HepG2 (cell line): ENCODE measurements around the gene FAM83G. TPM values are rescaled to one million over a fixed set of nuclear protein-coding genes. Genes with fewer than 3 reads are reported as not detected.

Experiments used
- BCL6 ChIP-seq: IDR thresholded peaks from 2 replicates; pipeline ENCODE4 v1.6.1; 2016; ENCODE audit warnings: missing genetic modification reagents, missing compliant biosample characterization
- BHLHE40 ChIP-seq: IDR thresholded peaks from 2 replicates; pipeline ENCODE4 v1.6.1; 2011; ENCODE audit warnings: low read length, improper control_type of control experiment
- CHD4 ChIP-seq: fragments of 200-600 bp; sonication (generic); IDR thresholded peaks from 2 replicates; pipeline ENCODE4 v1.7.0; 2017; ENCODE audit warnings: mild to moderate bottlenecking, low read length, borderline replicate concordance
- EHMT2 ChIP-seq: fragments of 200-600 bp; sonication (generic); IDR thresholded peaks from 2 replicates; pipeline ENCODE4 v1.7.0; 2017; ENCODE audit warnings: antibody characterized with exemption, low read depth, low read length, borderline replicate concordance
- MLLT10 ChIP-seq: sonication (generic); formaldehyde crosslinking; IDR thresholded peaks from 2 replicates; pipeline ENCODE4 v1.4.0; 2020; ENCODE audit warnings: missing genetic modification reagents
- SETDB1 ChIP-seq: sonication (generic); formaldehyde crosslinking; IDR thresholded peaks from 2 replicates; pipeline ENCODE4 v1.5.1; 2020; ENCODE audit warnings: missing genetic modification reagents, mild to moderate bottlenecking, borderline replicate concordance
- SMAD3 ChIP-seq: sonication (generic); formaldehyde crosslinking; IDR thresholded peaks from 2 replicates; pipeline ENCODE4 v1.4.0; 2020; ENCODE audit warnings: missing genetic modification reagents
- SOX5 ChIP-seq: IDR thresholded peaks from 2 replicates; pipeline ENCODE4 v1.6.1; 2016; ENCODE audit warnings: borderline replicate concordance
- THAP11 ChIP-seq: IDR thresholded peaks from 2 replicates; pipeline ENCODE4 v1.6.1; 2016; ENCODE audit warnings: missing biosample characterization, missing genetic modification reagents
- ZKSCAN8 ChIP-seq: IDR thresholded peaks from 2 replicates; pipeline ENCODE4 v1.6.1; 2016; ENCODE audit warnings: borderline replicate concordance, missing genetic modification reagents, missing compliant biosample characterization
- ZMAT3 ChIP-seq: sonication (generic); formaldehyde crosslinking; conservative IDR thresholded peaks from 2 replicates; pipeline ENCODE4 v1.7.0; 2021; ENCODE audit warnings: missing genetic modification reagents
- ZNF33B ChIP-seq: sonication (generic); formaldehyde crosslinking; IDR thresholded peaks from 2 replicates; pipeline ENCODE4 v1.5.1; 2020; ENCODE audit warnings: mild to moderate bottlenecking, missing genetic modification reagents
- ZNF766 ChIP-seq: sonication (generic); formaldehyde crosslinking; IDR thresholded peaks from 2 replicates; pipeline ENCODE4 v1.5.0; 2020; ENCODE audit warnings: missing genetic modification reagents, borderline replicate concordance
- ZNF768 ChIP-seq: sonication (generic); formaldehyde crosslinking; IDR thresholded peaks from 2 replicates; pipeline ENCODE4 v1.4.0; 2020; ENCODE audit warnings: missing genetic modification reagents
- ZNF790 ChIP-seq: sonication (generic); formaldehyde crosslinking; IDR thresholded peaks from 2 replicates; pipeline ENCODE4 v1.8.0; 2022; ENCODE audit warnings: missing genetic modification reagents, mild to moderate bottlenecking, borderline replicate concordance
- ZNF841 ChIP-seq: sonication (generic); formaldehyde crosslinking; IDR thresholded peaks from 2 replicates; pipeline ENCODE4 v1.8.1; 2023; ENCODE audit warnings: missing genetic modification reagents, borderline replicate concordance
- polyA plus RNA-seq, 8 experiments: library from polyadenylated mRNA; depleted of rRNA in 3 of 8; stranded (reverse) in 7 of 8; unstranded in 1 of 8; fragments of >200 nt; fragmentation: Illumina TruSeq in 4 of 8; extraction: Trizol in 4 of 8; gene quantifications; 2 replicates each; pipeline versions ENCODE4 v1.2.1 to v1.2.3, GENCODE V29; 2011 to 2016; ENCODE audit warnings: low read depth in 4 of 8, missing spikeins in 1 of 8, mixed read lengths in 1 of 8; ENCODE audit not compliant: insufficient read depth in 1 of 8
- total RNA-seq, 5 experiments: library from RNA; depleted of rRNA; stranded (reverse); fragments of >200 nt; fragmentation: Illumina TruSeq; extraction: Trizol; gene quantifications; 2 replicates each; pipeline ENCODE4 v1.2.3, GENCODE V29; 2016; ENCODE audit warnings: low read depth in 1 of 5
- TF ChIP-seq, protein P1 (sequence below): sonication (generic); formaldehyde crosslinking; IDR thresholded peaks from 2 replicates; pipeline ENCODE4 v1.4.0; 2020; ENCODE audit warnings: missing genetic modification reagents, borderline replicate concordance
- TF ChIP-seq, protein P2 (sequence below): sonication (generic); formaldehyde crosslinking; IDR thresholded peaks from 2 replicates; pipeline ENCODE4 v1.5.0; 2020; ENCODE audit warnings: mild to moderate bottlenecking, missing genetic modification reagents
- TF ChIP-seq, protein P3 (sequence below): sonication (generic); formaldehyde crosslinking; IDR thresholded peaks from 2 replicates; pipeline ENCODE4 v1.8.1; 2022; ENCODE audit warnings: low read depth, mild to moderate bottlenecking, missing genetic modification reagents

Gene FAM83G
- total and polyA plus RNA-seq, 2 of the 13 experiments (the other 11 are each of a cell fraction or from before 2014, with no cell fraction given) = 13.7 to 18.6 TPM

DNA sequence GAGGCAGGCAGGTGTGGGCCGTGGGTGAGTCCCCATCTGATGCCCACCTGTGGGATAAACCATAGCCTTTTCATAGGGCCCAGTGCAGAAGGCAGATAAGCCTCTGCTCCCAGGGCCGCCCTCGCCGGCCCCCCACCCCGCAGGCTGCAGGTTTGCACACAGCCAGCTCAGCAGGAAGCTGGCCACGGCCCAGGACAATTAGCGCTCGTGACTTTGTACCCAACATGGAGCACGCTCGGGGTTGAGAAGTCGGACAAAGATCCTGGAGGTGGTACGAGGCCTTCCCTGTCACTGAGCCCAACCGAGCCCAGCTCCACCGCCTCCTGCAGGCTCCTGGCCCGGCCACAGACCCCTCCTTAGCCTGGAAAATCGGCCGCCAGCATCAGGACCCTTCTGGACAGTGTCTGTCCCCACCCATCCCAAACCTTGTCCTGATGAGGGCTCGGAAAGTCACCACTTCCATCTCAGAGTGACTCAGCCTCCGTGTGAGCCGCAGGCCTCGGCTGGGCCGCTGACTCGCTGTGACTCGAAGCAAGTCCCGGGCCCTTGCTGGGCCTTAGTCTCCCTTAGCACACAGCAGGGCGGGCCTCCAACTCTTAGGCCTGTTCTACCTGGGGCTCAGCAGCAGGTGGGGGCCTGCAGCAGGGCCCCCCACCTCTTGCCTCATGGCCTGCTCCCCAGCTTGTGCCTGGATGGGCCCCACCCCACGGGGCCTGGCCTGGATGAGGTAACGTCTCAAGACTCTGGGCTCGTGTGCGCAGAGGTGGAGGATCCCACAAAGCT lies 22.7 kb downstream of the FAM83G start (continued):
- TF ChIP-seq ZNF768 (peak; percentile 34; the same call in 1 of the 2 replicates), BHLHE40 (peak; percentile 74), MLLT10 (CRISPR knock-in tag) (no peak), SETDB1 (no peak), ZNF790 (no peak), EHMT2 (no peak), ZKSCAN8 (CRISPR knock-in tag) (0 out of 2 replicates have a peak, but pooled peaks have one; percentile 40), ZNF33B (CRISPR knock-in tag) (no peak), CHD4 (0 out of 2 replicates have a peak, but pooled peaks have one; percentile 28), BCL6 (CRISPR knock-in tag) (0 out of 2 replicates have a peak, but pooled peaks have one; percentile 23), THAP11 (CRISPR knock-in tag) (0 out of 2 replicates have a peak, but pooled peaks have one; percentile 54), SOX5 (CRISPR knock-in tag) (peak; percentile 82), SMAD3 (no peak), ZMAT3 (peak; percentile 50; the same call in 1 of the 2 replicates), ZNF841 (CRISPR knock-in tag) (no peak), ZNF766 (CRISPR knock-in tag) (no peak)
- TF ChIP-seq, protein P1, sequence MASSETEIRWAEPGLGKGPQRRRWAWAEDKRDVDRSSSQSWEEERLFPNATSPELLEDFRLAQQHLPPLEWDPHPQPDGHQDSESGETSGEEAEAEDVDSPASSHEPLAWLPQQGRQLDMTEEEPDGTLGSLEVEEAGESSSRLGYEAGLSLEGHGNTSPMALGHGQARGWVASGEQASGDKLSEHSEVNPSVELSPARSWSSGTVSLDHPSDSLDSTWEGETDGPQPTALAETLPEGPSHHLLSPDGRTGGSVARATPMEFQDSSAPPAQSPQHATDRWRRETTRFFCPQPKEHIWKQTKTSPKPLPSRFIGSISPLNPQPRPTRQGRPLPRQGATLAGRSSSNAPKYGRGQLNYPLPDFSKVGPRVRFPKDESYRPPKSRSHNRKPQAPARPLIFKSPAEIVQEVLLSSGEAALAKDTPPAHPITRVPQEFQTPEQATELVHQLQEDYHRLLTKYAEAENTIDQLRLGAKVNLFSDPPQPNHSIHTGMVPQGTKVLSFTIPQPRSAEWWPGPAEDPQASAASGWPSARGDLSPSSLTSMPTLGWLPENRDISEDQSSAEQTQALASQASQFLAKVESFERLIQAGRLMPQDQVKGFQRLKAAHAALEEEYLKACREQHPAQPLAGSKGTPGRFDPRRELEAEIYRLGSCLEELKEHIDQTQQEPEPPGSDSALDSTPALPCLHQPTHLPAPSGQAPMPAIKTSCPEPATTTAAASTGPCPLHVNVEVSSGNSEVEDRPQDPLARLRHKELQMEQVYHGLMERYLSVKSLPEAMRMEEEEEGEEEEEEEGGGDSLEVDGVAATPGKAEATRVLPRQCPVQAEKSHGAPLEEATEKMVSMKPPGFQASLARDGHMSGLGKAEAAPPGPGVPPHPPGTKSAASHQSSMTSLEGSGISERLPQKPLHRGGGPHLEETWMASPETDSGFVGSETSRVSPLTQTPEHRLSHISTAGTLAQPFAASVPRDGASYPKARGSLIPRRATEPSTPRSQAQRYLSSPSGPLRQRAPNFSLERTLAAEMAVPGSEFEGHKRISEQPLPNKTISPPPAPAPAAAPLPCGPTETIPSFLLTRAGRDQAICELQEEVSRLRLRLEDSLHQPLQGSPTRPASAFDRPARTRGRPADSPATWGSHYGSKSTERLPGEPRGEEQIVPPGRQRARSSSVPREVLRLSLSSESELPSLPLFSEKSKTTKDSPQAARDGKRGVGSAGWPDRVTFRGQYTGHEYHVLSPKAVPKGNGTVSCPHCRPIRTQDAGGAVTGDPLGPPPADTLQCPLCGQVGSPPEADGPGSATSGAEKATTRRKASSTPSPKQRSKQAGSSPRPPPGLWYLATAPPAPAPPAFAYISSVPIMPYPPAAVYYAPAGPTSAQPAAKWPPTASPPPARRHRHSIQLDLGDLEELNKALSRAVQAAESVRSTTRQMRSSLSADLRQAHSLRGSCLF (CRISPR knock-in tag) = no peak
- TF ChIP-seq, protein P2, sequence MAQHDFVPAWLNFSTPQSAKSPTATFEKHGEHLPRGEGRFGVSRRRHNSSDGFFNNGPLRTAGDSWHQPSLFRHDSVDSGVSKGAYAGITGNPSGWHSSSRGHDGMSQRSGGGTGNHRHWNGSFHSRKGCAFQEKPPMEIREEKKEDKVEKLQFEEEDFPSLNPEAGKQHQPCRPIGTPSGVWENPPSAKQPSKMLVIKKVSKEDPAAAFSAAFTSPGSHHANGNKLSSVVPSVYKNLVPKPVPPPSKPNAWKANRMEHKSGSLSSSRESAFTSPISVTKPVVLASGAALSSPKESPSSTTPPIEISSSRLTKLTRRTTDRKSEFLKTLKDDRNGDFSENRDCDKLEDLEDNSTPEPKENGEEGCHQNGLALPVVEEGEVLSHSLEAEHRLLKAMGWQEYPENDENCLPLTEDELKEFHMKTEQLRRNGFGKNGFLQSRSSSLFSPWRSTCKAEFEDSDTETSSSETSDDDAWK (CRISPR knock-in tag) = no peak
- TF ChIP-seq, protein P3, sequence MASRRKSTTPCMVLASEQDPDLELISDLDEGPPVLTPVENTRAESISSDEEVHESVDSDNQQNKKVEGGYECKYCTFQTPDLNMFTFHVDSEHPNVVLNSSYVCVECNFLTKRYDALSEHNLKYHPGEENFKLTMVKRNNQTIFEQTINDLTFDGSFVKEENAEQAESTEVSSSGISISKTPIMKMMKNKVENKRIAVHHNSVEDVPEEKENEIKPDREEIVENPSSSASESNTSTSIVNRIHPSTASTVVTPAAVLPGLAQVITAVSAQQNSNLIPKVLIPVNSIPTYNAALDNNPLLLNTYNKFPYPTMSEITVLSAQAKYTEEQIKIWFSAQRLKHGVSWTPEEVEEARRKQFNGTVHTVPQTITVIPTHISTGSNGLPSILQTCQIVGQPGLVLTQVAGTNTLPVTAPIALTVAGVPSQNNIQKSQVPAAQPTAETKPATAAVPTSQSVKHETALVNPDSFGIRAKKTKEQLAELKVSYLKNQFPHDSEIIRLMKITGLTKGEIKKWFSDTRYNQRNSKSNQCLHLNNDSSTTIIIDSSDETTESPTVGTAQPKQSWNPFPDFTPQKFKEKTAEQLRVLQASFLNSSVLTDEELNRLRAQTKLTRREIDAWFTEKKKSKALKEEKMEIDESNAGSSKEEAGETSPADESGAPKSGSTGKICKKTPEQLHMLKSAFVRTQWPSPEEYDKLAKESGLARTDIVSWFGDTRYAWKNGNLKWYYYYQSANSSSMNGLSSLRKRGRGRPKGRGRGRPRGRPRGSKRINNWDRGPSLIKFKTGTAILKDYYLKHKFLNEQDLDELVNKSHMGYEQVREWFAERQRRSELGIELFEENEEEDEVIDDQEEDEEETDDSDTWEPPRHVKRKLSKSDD (CRISPR knock-in tag) = no peak
